Endothelial cell of umbilical vein (primary cell): ENCODE data around the gene SNAP23. TPM values are rescaled to one million over a fixed set of nuclear protein-coding genes. Genes with fewer than 3 reads are reported as not detected.
A peak's percentile ranks its signal among the peaks of the same experiment; 100 is the strongest.

Experiments used
- BruUV-seq: library from RNA; stranded (reverse); fragments of 400-500 nt; replicated peaks from 2 replicates; lab custom pipeline; 2021; lab: Mats Ljungman, UMichigan
- CTCF ChIA-PET: fragments of 300-600, 350-600 bp; sonication (Branson Sonifier 250); formaldehyde crosslinking; loops from one replicate; lab custom pipeline; 2021; ENCODE audit warnings: antibody characterized with exemption, inconsistent platforms; lab: Charles Lee
- POLR2A ChIA-PET: fragments of 300-600, 350-600 bp; sonication (Branson Sonifier 250); formaldehyde crosslinking; loops from one replicate; lab custom pipeline; 2021; ENCODE audit warnings: antibody characterized with exemption, inconsistent platforms; lab: Charles Lee
- DNase-seq: peaks from one replicate; pipeline ENCODE4 v3.0.0-alpha.2; 2011; ENCODE audit warnings: low read depth, low spot score
- FAIRE-seq: peaks from 2 replicates; lab custom pipeline; 2011; peaks lifted over from hg19 to GRCh38; lab: Jason Lieb, UNC
- H2AFZ ChIP-seq: 2 replicates; pipeline ENCODE4 v1.6.0; 2012; ENCODE audit warnings: low read depth, low read length, control low read depth, inconsistent platforms
- H3K27ac ChIP-seq: 2 replicates; pipeline ENCODE4 v1.5.1; 2011; ENCODE audit warnings: low read depth, mild to moderate bottlenecking, control low read depth, low read length, moderate library complexity; ENCODE audit not compliant: insufficient read depth
- H3K27me3 ChIP-seq, 2 experiments: 2 replicates each; pipeline versions ENCODE4 v1.6.0 to v1.6.1; 2011; ENCODE audit warnings: low read length in 2 of 2, mixed read lengths in 1 of 2; ENCODE audit not compliant: control insufficient read depth in 2 of 2, insufficient read depth in 2 of 2
- H3K36me3 ChIP-seq, 2 experiments: 2 replicates in 1 of 2; 3 replicates in 1 of 2; pipeline ENCODE4 v1.5.1; 2011; ENCODE audit warnings: low read length in 2 of 2, mild to moderate bottlenecking in 1 of 2, moderate library complexity in 1 of 2; ENCODE audit not compliant: control insufficient read depth in 2 of 2, insufficient read depth in 2 of 2; ENCODE audit errors: extremely low read depth in 1 of 2
- H3K4me1 ChIP-seq: 3 replicates; pipeline ENCODE4 v1.5.1; 2011; ENCODE audit warnings: mild to moderate bottlenecking, low read length; ENCODE audit not compliant: control insufficient read depth, insufficient read depth; ENCODE audit errors: extremely low read depth
- H3K4me2 ChIP-seq: 2 replicates; pipeline ENCODE4 v1.6.1; 2011; ENCODE audit warnings: low read length, control low read depth, mixed read lengths; ENCODE audit not compliant: insufficient read depth
- H3K4me3 ChIP-seq, 3 experiments: fragments of 200-600 bp in 1 of 3; sonication (generic), shearing (Covaris generic) in 1 of 3; replicated peaks in 1 of 3; 2 replicates each; pipeline ENCODE4 v1.5.1; 2011 to 2016; ENCODE audit warnings: control low read depth in 3 of 3, low read length in 3 of 3, mild to moderate bottlenecking in 2 of 3, inconsistent platforms in 1 of 3, low read depth in 1 of 3, moderate library complexity in 1 of 3; ENCODE audit not compliant: insufficient read depth in 1 of 3
- H3K79me2 ChIP-seq: 2 replicates; pipeline ENCODE4 v1.6.0; 2012; ENCODE audit warnings: low read length, inconsistent platforms; ENCODE audit not compliant: control insufficient read depth, insufficient read depth
- H3K9ac ChIP-seq: replicated peaks from 2 replicates; pipeline ENCODE3; 2011; ENCODE audit warnings: low read length, control low read depth; ENCODE audit not compliant: insufficient read depth; ENCODE audit errors: extremely low read depth
- H3K9me1 ChIP-seq: replicated peaks from 3 replicates; pipeline ENCODE4 v1.6.0; 2011; ENCODE audit warnings: mild to moderate bottlenecking, low read length; ENCODE audit not compliant: control insufficient read depth, insufficient read depth; ENCODE audit errors: extremely low read depth
- H3K9me3 ChIP-seq: replicated peaks from 2 replicates; pipeline ENCODE4 v1.5.1; 2012; ENCODE audit warnings: low read length, inconsistent platforms; ENCODE audit not compliant: control insufficient read depth, insufficient read depth
- H4K20me1 ChIP-seq: replicated peaks from 2 replicates; pipeline ENCODE3; 2011; ENCODE audit warnings: mild to moderate bottlenecking, low read length; ENCODE audit not compliant: control insufficient read depth, insufficient read depth; ENCODE audit errors: extremely low read depth
- CTCF ChIP-seq, 2 donors: IDR thresholded peaks; 1 replicate in 1 of 2; 2 replicates in 1 of 2; pipeline ENCODE4 v1.5.1; 2011; ENCODE audit warnings: low read length in 2 of 2, mild to moderate bottlenecking in 2 of 2, moderate library complexity in 2 of 2, control low read depth in 1 of 2, inconsistent platforms in 1 of 2, low read depth in 1 of 2; ENCODE audit not compliant: insufficient read depth in 1 of 2; ENCODE audit errors: extremely low read depth in 1 of 2
- EZH2 ChIP-seq: IDR thresholded peaks from 2 replicates; pipeline ENCODE4 v1.6.1; 2012; ENCODE audit warnings: borderline replicate concordance, low read depth, mild to moderate bottlenecking, moderate library complexity, low read length, inconsistent platforms; ENCODE audit not compliant: severe bottlenecking
- FOS ChIP-seq: IDR thresholded peaks from 2 replicates; pipeline ENCODE4 v1.6.1; 2011; ENCODE audit warnings: mild to moderate bottlenecking, low read length, moderate library complexity, borderline replicate concordance; ENCODE audit not compliant: insufficient read depth
- GATA2 ChIP-seq: IDR thresholded peaks from 2 replicates; pipeline ENCODE4 v1.7.0; 2011; ENCODE audit warnings: low read depth, mild to moderate bottlenecking, moderate library complexity, mixed read lengths, low read length; ENCODE audit not compliant: insufficient read length, insufficient read depth
- JUN ChIP-seq: IDR thresholded peaks from 2 replicates; pipeline ENCODE4 v1.6.1; 2011; ENCODE audit warnings: borderline replicate concordance, low read depth; ENCODE audit not compliant: insufficient read length, insufficient read depth
- MYC ChIP-seq: IDR thresholded peaks from one replicate; pipeline ENCODE4 v1.6.1; 2011; ENCODE audit warnings: mild to moderate bottlenecking, low read depth, low read length
- POLR2A ChIP-seq: IDR thresholded peaks from 2 replicates; pipeline ENCODE4 v1.6.1; 2012; ENCODE audit warnings: low read depth, mild to moderate bottlenecking, control low read depth, low read length
- POLR2AphosphoS5 ChIP-seq: IDR thresholded peaks from 2 replicates; pipeline ENCODE4 v1.6.1; 2012; ENCODE audit warnings: low read depth, mild to moderate bottlenecking, control low read depth, low read length, moderate library complexity; ENCODE audit not compliant: insufficient read depth
- dilution Hi-C: fragments of 300-500 bp; cut with MboI; formaldehyde crosslinking; loops from one replicate; pipeline ENCODE4 v1.15.0; 2019; ENCODE audit warnings: low sequenced_read_pairs; ENCODE audit not compliant: extremely low pct_ligation_motif_present
- intact Hi-C: fragments of 100-400 bp; cut with micrococcal nuclease; formaldehyde crosslinking; loops from one replicate; pipeline ENCODE4 v1.10.0; 2022
- polyA plus RNA-seq, 4 experiments: library from polyadenylated mRNA; depleted of rRNA in 3 of 4; stranded (reverse) in 3 of 4; unstranded in 1 of 4; fragments of >200 nt; gene quantifications; 2 replicates each; pipeline versions ENCODE4 v1.2.1 to v1.2.3, GENCODE V29; 2011 to 2012; ENCODE audit warnings: missing spikeins in 1 of 4
- total RNA-seq: library from RNA; stranded (reverse); gene quantifications from 2 replicates; pipeline ENCODE4 v1.2.3, GENCODE V29; 2021
- TF ChIP-seq, protein P1 (sequence below): IDR thresholded peaks from 2 replicates; pipeline ENCODE4 v1.6.1; 2011; ENCODE audit not compliant: insufficient read depth, insufficient read length

Gene SNAP23
- total and polyA plus RNA-seq, 2 donors (not counting 3 experiments of a cell fraction or from before 2014, with no cell fraction given), result 141 to 152 TPM

GRCh38 chr15:42549741-42550392 is 54.4 kb downstream of the SNAP23 start:
- TF ChIP-seq POLR2AphosphoS5, result no peak
- TF ChIP-seq CTCF (IDR thresholded peaks at IDR 0.05; ENCODE audit: extremely low read depth in 1 of 2, insufficient read depth in 1 of 2, low read depth in 1 of 2, low read length in 2 of 2), result no peak
- no peak for TF ChIP-seq EZH2
- TF ChIP-seq FOS, result no peak
- TF ChIP-seq POLR2A, result no peak
- no peak for TF ChIP-seq JUN
- no peak for TF ChIP-seq GATA2
- no peak for TF ChIP-seq MYC
- TF ChIP-seq, protein P1, sequence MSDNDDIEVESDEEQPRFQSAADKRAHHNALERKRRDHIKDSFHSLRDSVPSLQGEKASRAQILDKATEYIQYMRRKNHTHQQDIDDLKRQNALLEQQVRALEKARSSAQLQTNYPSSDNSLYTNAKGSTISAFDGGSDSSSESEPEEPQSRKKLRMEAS, result no peak
- Histone ChIP-seq H3K79me2 (peaks cover 85% of the 10 kb centered on the region), H3K9ac (peak overlapping the region; percentile 28), H3K4me3 (peak overlapping the region; percentile 65 to 96 (median 89)), H3K9me1 (no peaks in the 10 kb centered on the region), H3K4me1 (peaks cover 27% of the 10 kb centered on the region), H3K36me3 (peaks cover 0 to 4% of the 10 kb centered on the region in 2 experiments), H4K20me1 (peaks cover 2% of the 10 kb centered on the region), H2AFZ (no peak overlapping the region), H3K27ac (peak overlapping the region; percentile 6), H3K9me3 (no peaks in the 10 kb centered on the region), H3K4me2 (peak overlapping the region; percentile 47), H3K27me3 (no peaks in the 10 kb centered on the region)
- BruUV-seq, result no TSS peak
- no peak for DNase-seq
- FAIRE-seq, result no peak
- CTCF ChIA-PET, result interaction anchor here (1.3 to 2.1 kb wide), 2 partner anchors 55 to 100 kb away, joined by 3 to 15 read pairs; no protein-coding TSS in a partner anchor
- dilution Hi-C loops, result no loop called here
- intact Hi-C loops, result loop anchor here (2.0 kb wide), 1 partner anchor 55 kb away; the partner anchor contains the start of gene SNAP23
- POLR2A ChIA-PET, result no interaction called here
